ENCODE data around the gene SLC27A2. TPM values are rescaled to one million over a fixed set of nuclear protein-coding genes. Genes with fewer than 3 reads are reported as not detected.
"Not testable (repeated sequence)": the region's sequence is repeated elsewhere in the genome, so short reads cannot be mapped to it uniquely, and the experiment has no call there.

Gene SLC27A2
- total RNA-seq, 1 donor from 2014 or later = not detected

GRCh38 chr15:50149090-50149489, 32.9 kb upstream of the SLC27A2 start:
- Mint-ChIP-seq H3K4me3 (ENCODE audit: unreplicated experiment) (no peak overlapping the region), H3K27ac (ENCODE audit: unreplicated experiment) (no peak overlapping the region), H3K27me3 (ENCODE audit: unreplicated experiment) (peaks cover 13% of the 10 kb centered on the region), H3K36me3 (ENCODE audit: unreplicated experiment) (no peaks in the 10 kb centered on the region), H3K4me1 (ENCODE audit: unreplicated experiment) (peaks cover 6% of the 10 kb centered on the region), H3K9me3 (ENCODE audit: unreplicated experiment) (no peaks in the 10 kb centered on the region)
- TF ChIP-seq, protein P1, sequence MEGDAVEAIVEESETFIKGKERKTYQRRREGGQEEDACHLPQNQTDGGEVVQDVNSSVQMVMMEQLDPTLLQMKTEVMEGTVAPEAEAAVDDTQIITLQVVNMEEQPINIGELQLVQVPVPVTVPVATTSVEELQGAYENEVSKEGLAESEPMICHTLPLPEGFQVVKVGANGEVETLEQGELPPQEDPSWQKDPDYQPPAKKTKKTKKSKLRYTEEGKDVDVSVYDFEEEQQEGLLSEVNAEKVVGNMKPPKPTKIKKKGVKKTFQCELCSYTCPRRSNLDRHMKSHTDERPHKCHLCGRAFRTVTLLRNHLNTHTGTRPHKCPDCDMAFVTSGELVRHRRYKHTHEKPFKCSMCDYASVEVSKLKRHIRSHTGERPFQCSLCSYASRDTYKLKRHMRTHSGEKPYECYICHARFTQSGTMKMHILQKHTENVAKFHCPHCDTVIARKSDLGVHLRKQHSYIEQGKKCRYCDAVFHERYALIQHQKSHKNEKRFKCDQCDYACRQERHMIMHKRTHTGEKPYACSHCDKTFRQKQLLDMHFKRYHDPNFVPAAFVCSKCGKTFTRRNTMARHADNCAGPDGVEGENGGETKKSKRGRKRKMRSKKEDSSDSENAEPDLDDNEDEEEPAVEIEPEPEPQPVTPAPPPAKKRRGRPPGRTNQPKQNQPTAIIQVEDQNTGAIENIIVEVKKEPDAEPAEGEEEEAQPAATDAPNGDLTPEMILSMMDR (IDR thresholded peaks at IDR 0.05) = no peak
- no peak for DNase-seq (ENCODE audit: extremely low spot score, unreplicated experiment)

- H3K36me3 Mint-ChIP-seq (ENCODE audit: unreplicated experiment) = no peaks in the 10 kb centered on the region
- H3K27me3 Mint-ChIP-seq (ENCODE audit: unreplicated experiment) = peaks cover 15% of the 10 kb centered on the region
- DNase-seq (ENCODE audit: extremely low spot score, unreplicated experiment) = no peak
- H3K9me3 Mint-ChIP-seq (ENCODE audit: unreplicated experiment) = no peaks in the 10 kb centered on the region
- no peak overlapping the region for H3K27ac Mint-ChIP-seq (ENCODE audit: unreplicated experiment)
- TF ChIP-seq, protein P1 (IDR thresholded peaks at IDR 0.05) = no peak
- H3K4me3 Mint-ChIP-seq (ENCODE audit: unreplicated experiment) = no peak overlapping the region
- H3K4me1 Mint-ChIP-seq (ENCODE audit: unreplicated experiment) = peaks cover 2% of the 10 kb centered on the region
Measured at GRCh38 chr15:50150349-50150748, 31.6 kb upstream of the SLC27A2 start.

- DNase-seq (ENCODE audit: extremely low spot score, unreplicated experiment) = no peak
- H3K36me3 Mint-ChIP-seq (ENCODE audit: unreplicated experiment) = no peaks in the 10 kb centered on the region
- no peaks in the 10 kb centered on the region for H3K4me1 Mint-ChIP-seq (ENCODE audit: unreplicated experiment)
- H3K9me3 Mint-ChIP-seq (ENCODE audit: unreplicated experiment) = no peaks in the 10 kb centered on the region
- TF ChIP-seq, protein P1 (IDR thresholded peaks at IDR 0.05) = no peak
- peaks cover 15% of the 10 kb centered on the region for H3K27me3 Mint-ChIP-seq (ENCODE audit: unreplicated experiment)
- H3K27ac Mint-ChIP-seq (ENCODE audit: unreplicated experiment) = no peak overlapping the region
- no peak overlapping the region for H3K4me3 Mint-ChIP-seq (ENCODE audit: unreplicated experiment)
Measured at GRCh38 chr15:50150851-50151250, 31.1 kb upstream of the SLC27A2 start.

DNA sequence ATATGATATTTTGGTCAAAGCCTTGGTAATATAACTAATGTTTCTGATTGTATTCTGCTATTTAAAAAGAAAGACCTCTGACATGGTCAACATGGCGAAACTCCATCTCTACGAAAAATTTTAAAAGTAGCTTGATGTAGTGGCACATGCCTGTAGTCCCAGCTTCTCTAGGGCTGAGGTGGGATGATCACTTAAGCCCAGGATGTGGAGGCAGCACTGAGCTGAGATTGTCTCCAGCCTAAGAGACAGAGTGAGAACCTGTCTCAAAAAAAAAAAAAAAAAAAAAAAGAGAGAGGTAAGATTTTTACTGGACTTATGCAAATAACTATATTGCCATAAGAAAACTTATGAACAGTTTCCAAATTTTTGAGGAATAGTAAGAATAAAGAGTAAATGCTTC, 30.5 kb upstream of the SLC27A2 start:
- Mint-ChIP-seq H3K27me3 (ENCODE audit: unreplicated experiment) (peaks cover 20% of the 10 kb centered on the region), H3K36me3 (ENCODE audit: unreplicated experiment) (no peaks in the 10 kb centered on the region), H3K4me3 (ENCODE audit: unreplicated experiment) (no peak overlapping the region), H3K27ac (ENCODE audit: unreplicated experiment) (no peak overlapping the region), H3K4me1 (ENCODE audit: unreplicated experiment) (no peaks in the 10 kb centered on the region), H3K9me3 (ENCODE audit: unreplicated experiment) (no peaks in the 10 kb centered on the region)
- no peak for DNase-seq (ENCODE audit: extremely low spot score, unreplicated experiment)
- TF ChIP-seq, protein P1 (IDR thresholded peaks at IDR 0.05) = no peak

GRCh38 chr15:50158236-50158635, 23.8 kb upstream of the SLC27A2 start:
- H3K9me3 Mint-ChIP-seq (ENCODE audit: unreplicated experiment); H3K36me3 Mint-ChIP-seq (ENCODE audit: unreplicated experiment); H3K4me3 Mint-ChIP-seq (ENCODE audit: unreplicated experiment): not testable (repeated sequence)

More at GRCh38 chr15:50158236-50158635, 23.8 kb upstream of the SLC27A2 start:
- H3K27me3 Mint-ChIP-seq (ENCODE audit: unreplicated experiment) = peaks cover 56% of the 10 kb centered on the region
- not testable (repeated sequence) for DNase-seq (ENCODE audit: extremely low spot score, unreplicated experiment); H3K4me1 Mint-ChIP-seq (ENCODE audit: unreplicated experiment); H3K27ac Mint-ChIP-seq (ENCODE audit: unreplicated experiment)

Data from osteocyte (in vitro differentiated cells).